NCI-H1105 treated with DMSO at 0.1 percent for 48 hours (cell line): ENCODE data around the gene MRPL12.

Experiments
- DNase-seq: peaks from one replicate; lab custom pipeline; 2025; lab: John Stamatoyannopoulos, UW

The MRPL12 gene

DNA sequence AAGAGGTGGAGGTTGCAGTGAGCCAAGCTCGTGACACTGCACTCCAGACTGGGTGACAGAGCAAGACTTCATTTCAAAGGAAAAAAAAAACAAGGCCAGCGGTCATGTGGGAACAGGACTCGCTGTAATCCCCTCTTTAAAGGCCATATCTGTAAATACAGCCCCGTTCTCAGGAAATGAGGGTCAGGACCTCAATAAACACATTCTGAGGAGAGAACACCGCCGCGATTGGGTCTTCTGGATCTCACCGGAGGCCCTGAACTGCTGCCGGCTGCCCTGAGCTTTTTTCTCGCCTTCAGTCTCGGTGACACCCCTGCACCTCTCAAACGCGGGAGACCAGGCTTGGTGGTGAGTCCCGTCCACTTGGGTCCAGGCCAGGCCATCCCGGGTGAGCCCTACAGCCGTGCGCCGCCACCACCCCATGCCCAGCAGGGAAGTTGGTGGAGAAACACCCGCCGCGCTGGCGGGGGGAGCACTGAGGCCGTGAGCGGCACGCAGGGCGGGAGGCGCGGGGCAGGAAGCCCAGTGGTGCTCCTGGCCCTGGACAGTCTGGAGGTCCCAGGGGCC lies 37.3 kb downstream of the MRPL12 start:
- no peak for DNase-seq

DNA sequence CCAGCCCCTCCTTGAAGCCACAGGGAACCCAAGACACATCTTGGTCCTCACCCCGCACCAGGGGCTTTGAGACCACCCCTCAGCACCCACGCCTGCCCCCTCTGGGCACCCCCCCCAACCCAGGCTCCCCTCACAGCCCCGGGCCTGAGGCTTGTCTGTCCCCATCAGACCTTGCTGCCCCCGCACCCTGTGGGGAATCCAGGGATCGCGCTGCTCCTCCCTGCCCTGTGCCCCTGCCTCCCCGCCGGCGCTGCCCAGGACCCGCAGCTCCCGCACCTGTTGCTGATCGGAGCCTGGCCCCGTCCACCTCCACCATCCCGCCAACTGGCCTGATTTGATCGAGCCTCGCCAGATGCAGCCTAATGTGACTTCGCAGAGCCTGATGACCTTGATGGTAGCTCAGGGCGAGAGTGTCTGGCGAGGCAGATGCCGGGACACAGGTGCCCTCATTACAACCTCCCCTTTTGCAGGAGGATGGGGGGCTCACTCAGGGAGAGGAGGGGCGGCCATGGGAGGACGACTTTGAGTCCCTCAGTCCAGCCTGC lies 38.0 kb downstream of the MRPL12 start:
- DNase-seq, result no peak

DNA sequence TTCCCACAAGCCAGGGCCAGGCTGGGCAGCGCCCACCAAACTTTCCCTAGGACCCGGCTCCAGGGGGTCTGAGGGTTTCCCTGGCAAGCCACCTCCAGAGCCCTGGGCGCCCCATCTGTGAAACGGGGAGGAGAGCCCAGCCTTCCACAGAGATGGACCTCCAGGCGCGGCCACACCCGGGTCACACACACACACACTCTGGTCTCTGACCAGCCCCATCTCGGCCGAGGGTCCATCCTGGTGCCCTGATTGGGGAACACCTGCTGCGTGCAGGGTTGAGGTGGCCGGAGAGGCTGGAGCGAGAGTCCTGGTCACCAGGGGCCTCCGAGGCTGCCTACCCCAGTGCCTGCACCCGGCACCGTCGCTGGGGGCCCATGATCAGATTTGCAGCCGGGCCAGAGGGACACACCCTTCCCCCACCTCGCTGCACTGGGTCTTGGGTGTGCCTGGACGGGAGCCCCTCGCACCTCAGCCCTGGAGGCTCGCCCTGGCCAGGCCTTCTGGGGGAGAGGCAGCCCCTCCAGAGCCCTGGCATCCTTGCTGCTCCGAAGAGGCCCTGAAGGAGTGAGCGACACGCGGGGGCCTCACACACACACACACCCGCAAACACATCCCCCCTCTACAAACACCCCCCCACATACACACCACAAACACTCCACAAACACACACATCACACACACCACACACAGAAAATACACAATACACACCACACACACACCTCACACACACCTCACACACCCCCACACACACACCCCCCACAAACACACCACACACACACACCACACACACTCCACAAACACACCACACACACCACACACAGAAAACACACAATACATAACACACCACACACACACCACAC lies 38.7 kb downstream of the MRPL12 start:
- no peak for DNase-seq
